K562 (cell line): ENCODE measurements around the gene ABT1. TPM values are rescaled to one million over a fixed set of nuclear protein-coding genes. Genes with fewer than 3 reads are reported as not detected.

ENCODE experiments used
- ATAC-seq: fragments of 200-7000 bp; cut with Tn5 transposase; 3 replicates; pipeline ENCODE4 v1.9.1; 2020; ENCODE audit warnings: moderate library complexity
- BruUV-seq: library from RNA; stranded (reverse); fragments of 400-500 nt; replicated peaks from 2 replicates; lab custom pipeline; 2021; lab: Mats Ljungman, UMichigan
- CTCF ChIA-PET: fragments of 300-600 bp; formaldehyde crosslinking; extraction: SDS; loops from one replicate; lab custom pipeline; 2021; ENCODE audit warnings: low intra/inter-chr PET ratio; lab: Yijun Ruan, JAX
- POLR2A ChIA-PET: fragments of 300-600, 350-650 bp; sonication (Branson Sonifier 250); formaldehyde crosslinking; extraction: SDS; loops from one replicate; lab custom pipeline; 2021; ENCODE audit warnings: antibody characterized with exemption, inconsistent platforms; lab: Yijun Ruan, JAX
- DNase-seq, 4 experiments: peaks; one replicate each; pipeline versions ENCODE4 v3.0.0 to v3.0.0-alpha.2; 2011 to 2018; ENCODE audit warnings: low spot score in 3 of 4, mixed read lengths in 3 of 4; ENCODE audit errors: extremely low read depth in 1 of 4
- FAIRE-seq: peaks from 2 replicates; lab custom pipeline; 2011; peaks lifted over from hg19 to GRCh38; lab: Jason Lieb, UNC
- H2AFZ ChIP-seq: 2 replicates; pipeline ENCODE4 v1.6.0; 2011; ENCODE audit warnings: low read depth, low read length, control low read depth, inconsistent platforms
- H3K27ac ChIP-seq: fragments of 200-600 bp; 3 replicates; pipeline ENCODE4 v1.8.0; 2011; ENCODE audit warnings: low read depth, mild to moderate bottlenecking, control low read depth, inconsistent platforms, low read length, moderate library complexity, mixed read lengths; ENCODE audit errors: extremely low read depth
- H3K27me3 ChIP-seq, 2 experiments: fragments of 300-600 bp in 1 of 2; 2 replicates in 1 of 2; 3 replicates in 1 of 2; pipeline versions ENCODE4 v1.6.0 to v1.8.0; 2011; ENCODE audit warnings: inconsistent platforms in 2 of 2, low read length in 2 of 2, mild to moderate bottlenecking in 1 of 2, mixed read lengths in 1 of 2, moderate library complexity in 1 of 2; ENCODE audit not compliant: control insufficient read depth in 2 of 2, insufficient read depth in 2 of 2
- H3K36me3 ChIP-seq: fragments of 300-600 bp; 3 replicates; pipeline ENCODE4 v1.8.0; 2011; ENCODE audit warnings: mild to moderate bottlenecking, low read length, inconsistent platforms; ENCODE audit not compliant: control insufficient read depth, insufficient read depth
- H3K4me1 ChIP-seq, 2 experiments: fragments of 200-600 bp in 1 of 2; replicated peaks in 1 of 2; 2 replicates in 1 of 2; 3 replicates in 1 of 2; pipeline versions ENCODE4 v1.5.1 to v1.8.0; 2011; ENCODE audit warnings: inconsistent platforms in 2 of 2, low read length in 2 of 2, mild to moderate bottlenecking in 1 of 2, mixed read lengths in 1 of 2, moderate library complexity in 1 of 2; ENCODE audit not compliant: control insufficient read depth in 2 of 2, insufficient read depth in 2 of 2
- H3K4me2 ChIP-seq: 2 replicates; pipeline ENCODE4 v1.6.1; 2011; ENCODE audit warnings: low read length, control low read depth, inconsistent platforms, mixed read lengths; ENCODE audit not compliant: insufficient read depth
- H3K4me3 ChIP-seq: fragments of 200-600 bp; sonication (generic), shearing (Covaris generic); 2 replicates; pipeline ENCODE4 v1.5.1; 2016; ENCODE audit warnings: control low read depth, inconsistent platforms
- H3K79me2 ChIP-seq: fragments of 200-600 bp; 3 replicates; pipeline ENCODE4 v1.8.0; 2011; ENCODE audit warnings: low read length, inconsistent platforms; ENCODE audit not compliant: control insufficient read depth, insufficient read depth
- H3K9ac ChIP-seq, 2 experiments: 2 replicates each; pipeline versions ENCODE4 v1.6.0 to v1.6.1; 2011; ENCODE audit warnings: low read depth in 2 of 2, low read length in 2 of 2, control low read depth in 1 of 2, inconsistent platforms in 1 of 2, mild to moderate bottlenecking in 1 of 2, mixed read lengths in 1 of 2; ENCODE audit not compliant: insufficient read depth in 1 of 2
- H3K9me1 ChIP-seq: one replicate; pipeline ENCODE4 v1.6.0; 2011; ENCODE audit warnings: inconsistent platforms, mild to moderate bottlenecking, low read length, moderate library complexity; ENCODE audit not compliant: control insufficient read depth, insufficient read depth
- H3K9me3 ChIP-seq: replicated peaks from 2 replicates; pipeline ENCODE4 v1.5.1; 2011; ENCODE audit warnings: low read depth, low read length, inconsistent platforms; ENCODE audit not compliant: control insufficient read depth, insufficient read depth
- H4K20me1 ChIP-seq: replicated peaks from 2 replicates; pipeline ENCODE4 v1.6.1; 2011; ENCODE audit warnings: low read length, inconsistent platforms, mixed read lengths; ENCODE audit not compliant: control insufficient read depth, insufficient read depth
- ASH1L ChIP-seq: fragments of 450-650 bp; IDR thresholded peaks from 2 replicates; pipeline ENCODE4 v1.6.1; 2018; ENCODE audit warnings: borderline replicate concordance, mild to moderate bottlenecking, low read depth; ENCODE audit not compliant: partially characterized antibody
- CHAMP1 ChIP-seq: fragments of 450-650 bp; IDR thresholded peaks from 2 replicates; pipeline ENCODE4 v1.6.1; 2016; ENCODE audit warnings: mild to moderate bottlenecking
- EGR1 ChIP-seq: fragments of 450-650 bp; conservative IDR thresholded peaks from 2 replicates; pipeline ENCODE4 v1.6.1; 2017; ENCODE audit warnings: mild to moderate bottlenecking
- FOXM1 ChIP-seq, 2 experiments: fragments of 450-650 bp in 1 of 2; sonication (generic) in 1 of 2; formaldehyde crosslinking in 1 of 2; IDR thresholded peaks; 2 replicates each; pipeline versions ENCODE4 v1.6.1 to v1.9.0; 2017 to 2022; ENCODE audit warnings: low read depth in 2 of 2, mild to moderate bottlenecking in 2 of 2, missing genetic modification reagents in 1 of 2, moderate library complexity in 1 of 2
- ID3 ChIP-seq, 2 experiments: fragments of 250-450 bp in 1 of 2; fragments of 450-650 bp in 1 of 2; sonication (Bioruptor Pico) in 1 of 2; IDR thresholded peaks; 2 replicates each; pipeline versions ENCODE4 v1.6.1 to v1.8.0; 2016 to 2021; ENCODE audit warnings: mild to moderate bottlenecking in 2 of 2, moderate library complexity in 2 of 2, missing compliant biosample characterization in 1 of 2, missing genetic modification characterization in 1 of 2
- KAT7 ChIP-seq: sonication (generic); formaldehyde crosslinking; IDR thresholded peaks from 2 replicates; pipeline ENCODE4 v1.8.0; 2022; ENCODE audit warnings: missing genetic modification reagents, mild to moderate bottlenecking, borderline replicate concordance
- KDM5B ChIP-seq: fragments of 200-600 bp; sonication (generic); IDR thresholded peaks from 2 replicates; pipeline ENCODE4 v1.6.1; 2012; ENCODE audit warnings: low read depth, mild to moderate bottlenecking, moderate library complexity, low read length, control low read depth, inconsistent platforms; ENCODE audit not compliant: insufficient replicate concordance
- PHF8 ChIP-seq: fragments of 200-600 bp; sonication (generic); IDR thresholded peaks from 2 replicates; pipeline ENCODE4 v1.6.1; 2012; ENCODE audit warnings: mixed run types, mild to moderate bottlenecking, inconsistent platforms, low read length, moderate library complexity, borderline replicate concordance
- PRMT5 ChIP-seq: sonication (generic); formaldehyde crosslinking; IDR thresholded peaks from 2 replicates; pipeline ENCODE4 v1.5.0; 2020; ENCODE audit warnings: missing genetic modification reagents
- RBM22 ChIP-seq: fragments of 200-400 bp; formaldehyde crosslinking; IDR thresholded peaks from 2 replicates; pipeline ENCODE4 v1.6.1; 2018; ENCODE audit warnings: low read length, low read depth; ENCODE audit not compliant: poor library complexity, severe bottlenecking
- SMC3 ChIP-seq: conservative IDR thresholded peaks from 2 replicates; pipeline ENCODE4 v1.6.1; 2011; ENCODE audit warnings: low read depth, low read length, improper control_type of control experiment; ENCODE audit not compliant: insufficient read depth
- ZFPM2 ChIP-seq: fragments of 250-450 bp; sonication (Bioruptor Pico); IDR thresholded peaks from 2 replicates; pipeline ENCODE4 v1.5.1; 2022; ENCODE audit warnings: mild to moderate bottlenecking
- ZKSCAN8 ChIP-seq: fragments of 200-800 bp; sonication (Bioruptor generic); IDR thresholded peaks from 2 replicates; pipeline ENCODE4 v1.6.1; 2016; ENCODE audit warnings: missing genetic modification characterization, missing compliant biosample characterization
- ZNF518B ChIP-seq: fragments of 250-450 bp; sonication (Bioruptor Pico); IDR thresholded peaks from 2 replicates; pipeline ENCODE4 v1.5.0; 2021; ENCODE audit warnings: mild to moderate bottlenecking, moderate library complexity
- WGBS: fragments of 100-300 bp; shearing (Covaris generic); methylation state at CpG from one replicate; pipeline ENCODE4 v1.1.6; 2016; ENCODE audit warnings: low coverage, mixed read lengths; ENCODE audit not compliant: insufficient coverage; ENCODE audit errors: missing lambda C conversion rate; 5-methylcytosine and 5-hydroxymethylcytosine counted together
- in situ Hi-C: fragments of 300-500 bp; cut with MboI; formaldehyde crosslinking; loops from 4 replicates; pipeline ENCODE4 v1.15.0; 2018; ENCODE audit warnings: inconsistent platforms, mixed read lengths
- intact Hi-C: fragments of 100-400 bp; cut with micrococcal nuclease; formaldehyde crosslinking; loops from 2 replicates; pipeline ENCODE4 v1.14.2; 2022
- polyA plus RNA-seq, 8 experiments: library from polyadenylated mRNA; depleted of rRNA in 4 of 8; stranded (reverse) in 5 of 8; unstranded in 3 of 8; fragments of >200 nt; fragmentation: Nextera tagmentation in 2 of 8; fragmentation: Illumina TruSeq in 1 of 8; extraction: Ambion mirVana in 2 of 8; extraction: Trizol in 1 of 8; gene quantifications; 2 replicates each; pipeline versions ENCODE4 v1.2.1 to v1.2.3, GENCODE V29; 2011 to 2014; ENCODE audit warnings: inconsistent platforms in 1 of 8, missing spikeins in 1 of 8
- total RNA-seq, 7 experiments: library from RNA; depleted of rRNA in 6 of 7; stranded (reverse); fragments of >200 nt in 6 of 7; fragmentation: Illumina TruSeq in 2 of 7; extraction: Trizol in 2 of 7; gene quantifications; 2 replicates each; pipeline versions ENCODE4 v1.2.1 to v1.2.3, GENCODE V29; 2011 to 2021; ENCODE audit warnings: low replicate concordance in 1 of 7

Gene ABT1
- total and polyA plus RNA-seq, 9 of the 15 experiments (the other 6 are each of a cell fraction or from before 2014, with no cell fraction given), result 8.8 to 52.7 (median 40.7) TPM

- H3K4me3 ChIP-seq, result peak overlapping the region; percentile 51
- H3K9ac ChIP-seq, result peak overlapping the region; percentile 67 to 84; a peak in 3 of 4 replicates
- peaks cover 5 to 20% of the 10 kb centered on the region in 2 experiments; a peak in 4 of 5 replicates for H3K4me1 ChIP-seq
- ChIA-PET POLR2A (interaction anchor here (0.6 to 6.8 kb wide), 12 partner anchors 9 to 468 kb away, joined by 3 to 70 read pairs (median 4); partner anchors contain the start of gene HMGN4), CTCF (no interaction called here)
- intact Hi-C loops (loop anchor here (1.0 to 10.0 kb wide), 6 partner anchors 32 to 1130 kb away; partner anchors contain the start of gene ZNF184), in situ Hi-C loops (loop anchor here (25.0 kb wide), 1 partner anchor 367 kb away; a partner anchor contains a TSS)
- BruUV-seq, result no TSS peak
- peak overlapping the region; percentile 87 for H3K4me2 ChIP-seq
- no peak for FAIRE-seq
- ATAC-seq, result no peak
- H3K27me3 ChIP-seq, result no peaks in the 10 kb centered on the region
- H3K9me3 ChIP-seq, result no peaks in the 10 kb centered on the region
- H3K9me1 ChIP-seq, result no peaks in the 10 kb centered on the region
- DNase-seq, result no peak
- no peaks in the 10 kb centered on the region; the same call in 1 of the 2 replicates for H4K20me1 ChIP-seq
- 0% methylated on average over 1 of the region's 1 CpG for WGBS
- H2AFZ ChIP-seq, result peak overlapping the region; percentile 58
- H3K27ac ChIP-seq, result peak overlapping the region; percentile 9; the same call in 2 of the 3 replicates
- H3K36me3 ChIP-seq, result no peaks in the 10 kb centered on the region
- no peaks in the 10 kb centered on the region for H3K79me2 ChIP-seq
- TF ChIP-seq SMC3 (no peak), PHF8 (0 out of 2 replicates have a peak, but pooled peaks have one; percentile 31), PRMT5 (CRISPR knock-in tag) (no peak), ASH1L (no peak), RBM22 (no peak), CHAMP1 (no peak), ID3 (CRISPR knock-in tag; IDR thresholded peaks at IDR 0.05) (no peak), ID3 (tag; IDR thresholded peaks at IDR 0.05) (no peak), ZKSCAN8 (CRISPR knock-in tag) (no peak), EGR1 (no peak), KAT7 (0 out of 2 replicates have a peak, but pooled peaks have one; percentile 17), KDM5B (peak; percentile 15), FOXM1 (IDR thresholded peaks at IDR 0.05; ENCODE audit: low read depth) (no peak), FOXM1 (CRISPR knock-in tag; IDR thresholded peaks at IDR 0.05; ENCODE audit: low read depth) (no peak), ZNF518B (no peak), ZFPM2 (no peak)
These were observed 42.4 kb upstream of the ABT1 start for GRCh38 chr6:26554447-26554696.
